H1 (cell line): ENCODE data around the gene RAB26. TPM values are rescaled to one million over a fixed set of nuclear protein-coding genes. Genes with fewer than 3 reads are reported as not detected.
A peak's percentile ranks its signal among the peaks of the same experiment; 100 is the strongest.

Experiments
- CTCF ChIA-PET: fragments of 300-600 bp; sonication (Branson Sonifier 250); formaldehyde crosslinking; loops from one replicate; lab custom pipeline; 2021; ENCODE audit not compliant: partially characterized antibody; lab: Charles Lee
- POLR2A ChIA-PET: fragments of 300-600 bp; sonication (Branson Sonifier 250); formaldehyde crosslinking; loops from one replicate; lab custom pipeline; 2021; ENCODE audit warnings: inconsistent platforms; ENCODE audit not compliant: partially characterized antibody; lab: Charles Lee
- DNase-seq, 2 experiments: peaks; one replicate each; pipeline versions ENCODE4 v3.0.0 to v3.0.0-alpha.2; 2010 to 2022; ENCODE audit warnings: low spot score in 2 of 2, low read depth in 1 of 2, mixed read lengths in 1 of 2
- FAIRE-seq: peaks from 2 replicates; lab custom pipeline; 2011; peaks lifted over from hg19 to GRCh38; lab: Jason Lieb, UNC
- H2AFZ ChIP-seq: 2 replicates; pipeline ENCODE4 v1.8.1; 2012; ENCODE audit warnings: low read length, inconsistent platforms
- H2AK5ac ChIP-seq: 2 replicates; pipeline ENCODE4 v1.6.1; 2013; ENCODE audit warnings: low read depth, low read length
- H2BK120ac ChIP-seq: replicated peaks from 2 replicates; pipeline ENCODE3; 2013; ENCODE audit warnings: low read depth, low read length, inconsistent platforms
- H2BK12ac ChIP-seq: 2 replicates; pipeline ENCODE4 v1.6.1; 2013; ENCODE audit warnings: low read depth, low read length
- H2BK15ac ChIP-seq: 2 replicates; pipeline ENCODE4 v1.6.1; 2013; ENCODE audit warnings: low read length
- H2BK20ac ChIP-seq: 2 replicates; pipeline ENCODE4 v1.6.1; 2013; ENCODE audit warnings: low read length
- H2BK5ac ChIP-seq: 2 replicates; pipeline ENCODE4 v1.6.1; 2013; ENCODE audit warnings: low read depth, low read length
- H3K14ac ChIP-seq: 2 replicates; pipeline ENCODE4 v1.6.1; 2013; ENCODE audit warnings: inconsistent platforms; ENCODE audit not compliant: insufficient read length
- H3K18ac ChIP-seq: 2 replicates; pipeline ENCODE4 v1.6.1; 2013; ENCODE audit warnings: low read length; ENCODE audit errors: extremely low read depth
- H3K23ac ChIP-seq: 2 replicates; pipeline ENCODE4 v1.6.1; 2013; ENCODE audit warnings: inconsistent platforms; ENCODE audit not compliant: insufficient read length
- H3K23me2 ChIP-seq: 2 replicates; pipeline ENCODE4 v1.6.1; 2013; ENCODE audit warnings: low read depth, low read length
- H3K27ac ChIP-seq: 2 replicates; pipeline ENCODE4 v1.6.1; 2011; ENCODE audit warnings: low read depth, low read length, inconsistent platforms
- H3K27me3 ChIP-seq, 4 experiments: replicated peaks in 1 of 4; 1 replicate in 1 of 4; 2 replicates in 3 of 4; pipeline versions ENCODE4 v1.6.1 to v1.8.1; 2011 to 2013; ENCODE audit warnings: low read length in 3 of 4, mild to moderate bottlenecking in 3 of 4, inconsistent platforms in 2 of 4, mixed read lengths in 2 of 4, moderate library complexity in 1 of 4; ENCODE audit not compliant: control insufficient read depth in 3 of 4, insufficient read depth in 3 of 4; ENCODE audit errors: extremely low read depth in 1 of 4
- H3K36me3 ChIP-seq, 4 experiments: 2 replicates each; pipeline versions ENCODE4 v1.6.1 to v1.8.1; 2011 to 2013; ENCODE audit warnings: mild to moderate bottlenecking in 4 of 4, low read length in 3 of 4, moderate library complexity in 2 of 4, control low read depth in 1 of 4, inconsistent platforms in 1 of 4; ENCODE audit not compliant: insufficient read depth in 4 of 4, control insufficient read depth in 2 of 4
- H3K4ac ChIP-seq: replicated peaks from 2 replicates; pipeline ENCODE3; 2013; ENCODE audit warnings: low read length, low read depth, mixed read lengths, inconsistent platforms; ENCODE audit not compliant: insufficient read length
- H3K4me1 ChIP-seq, 4 experiments: replicated peaks in 1 of 4; 1 replicate in 1 of 4; 2 replicates in 3 of 4; pipeline versions ENCODE4 v1.6.1 to v1.8.1; 2011 to 2013; ENCODE audit warnings: low read length in 3 of 4, inconsistent platforms in 2 of 4, mixed read lengths in 1 of 4; ENCODE audit not compliant: insufficient read depth in 4 of 4, control insufficient read depth in 3 of 4
- H3K4me2 ChIP-seq, 2 experiments: 2 replicates each; pipeline versions ENCODE4 v1.6.1 to v1.8.1; 2011 to 2013; ENCODE audit warnings: low read depth in 2 of 2, low read length in 2 of 2, control low read depth in 1 of 2, inconsistent platforms in 1 of 2, mild to moderate bottlenecking in 1 of 2; ENCODE audit not compliant: insufficient read depth in 1 of 2
- H3K4me3 ChIP-seq, 4 experiments: fragments of 200-600, 300-600 bp in 1 of 4; sonication (generic), shearing (Covaris generic), sonication (Bioruptor Twin) in 1 of 4; 2 replicates each; pipeline versions ENCODE4 v1.5.1 to v1.8.1; 2011 to 2016; ENCODE audit warnings: low read length in 4 of 4, low read depth in 3 of 4, control low read depth in 2 of 4, inconsistent platforms in 2 of 4, mild to moderate bottlenecking in 2 of 4, mixed read lengths in 1 of 4, moderate library complexity in 1 of 4; ENCODE audit not compliant: insufficient read depth in 2 of 4; ENCODE audit errors: extremely low read depth in 1 of 4
- H3K56ac ChIP-seq: replicated peaks from 2 replicates; pipeline ENCODE3; 2013; ENCODE audit warnings: low read depth, mild to moderate bottlenecking, mixed read lengths, low read length, inconsistent platforms; ENCODE audit not compliant: insufficient read length
- H3K79me1 ChIP-seq: 2 replicates; pipeline ENCODE4 v1.6.1; 2013; ENCODE audit warnings: low read depth, low read length, control low read depth
- H3K79me2 ChIP-seq, 2 experiments: 2 replicates each; pipeline versions ENCODE4 v1.6.1 to v1.8.1; 2012 to 2013; ENCODE audit warnings: low read length in 2 of 2, mild to moderate bottlenecking in 2 of 2, inconsistent platforms in 1 of 2; ENCODE audit not compliant: insufficient read depth in 2 of 2, control insufficient read depth in 1 of 2
- H3K9ac ChIP-seq, 4 experiments: replicated peaks in 1 of 4; 1 replicate in 1 of 4; 2 replicates in 3 of 4; pipeline versions ENCODE4 v1.6.1 to v1.8.1; 2011 to 2013; ENCODE audit warnings: low read depth in 3 of 4, low read length in 3 of 4, control low read depth in 2 of 4, mild to moderate bottlenecking in 2 of 4, moderate library complexity in 2 of 4, inconsistent platforms in 1 of 4; ENCODE audit errors: extremely low read depth in 1 of 4
- H3K9me3 ChIP-seq, 2 experiments: 2 replicates each; pipeline versions ENCODE4 v1.6.1 to v1.8.1; 2012 to 2013; ENCODE audit warnings: mild to moderate bottlenecking in 2 of 2, moderate library complexity in 2 of 2, control low read depth in 1 of 2, inconsistent platforms in 1 of 2, low read depth in 1 of 2, low read length in 1 of 2, mixed read lengths in 1 of 2; ENCODE audit not compliant: insufficient read depth in 2 of 2
- H4K20me1 ChIP-seq, 2 experiments: replicated peaks in 1 of 2; 2 replicates each; pipeline versions ENCODE3 to v1.8.1; 2011 to 2013; ENCODE audit warnings: inconsistent platforms in 2 of 2, low read length in 2 of 2, mild to moderate bottlenecking in 1 of 2; ENCODE audit not compliant: insufficient read depth in 2 of 2, control insufficient read depth in 1 of 2
- H4K5ac ChIP-seq: 2 replicates; pipeline ENCODE4 v1.6.1; 2013; ENCODE audit warnings: low read length, low read depth, mixed read lengths, inconsistent platforms; ENCODE audit not compliant: insufficient read length
- H4K8ac ChIP-seq: 2 replicates; pipeline ENCODE4 v1.8.0; 2013; ENCODE audit warnings: mild to moderate bottlenecking, moderate library complexity, low read length, inconsistent platforms; ENCODE audit not compliant: insufficient read depth; ENCODE audit errors: extremely low read depth
- H4K91ac ChIP-seq: replicated peaks from 2 replicates; pipeline ENCODE3; 2013; ENCODE audit warnings: low read length, mixed read lengths, inconsistent platforms; ENCODE audit not compliant: insufficient read length
- KDM1A ChIP-seq: fragments of 200-600, 300-600 bp; sonication (generic); IDR thresholded peaks from 2 replicates; pipeline ENCODE4 v1.7.1; 2016; ENCODE audit warnings: mild to moderate bottlenecking, low read length, borderline replicate concordance
- SP4 ChIP-seq: IDR thresholded peaks from 2 replicates; pipeline ENCODE4 v1.6.1; 2012; ENCODE audit warnings: low read length, inconsistent platforms
- WGBS, 2 experiments: shearing (Covaris generic) in 1 of 2; methylation state at CpG; one replicate each; pipeline versions ENCODE4 v1.1.6 to v1.1.7; 2013 to 2015; ENCODE audit warnings: low lambda C conversion rate in 2 of 2, mixed read lengths in 2 of 2, inconsistent platforms in 1 of 2, low coverage in 1 of 2, missing lambda C conversion rate in 1 of 2; ENCODE audit not compliant: insufficient replicate concordance in 2 of 2, insufficient coverage in 1 of 2, insufficient read length in 1 of 2; ENCODE audit errors: extremely low coverage in 1 of 2, missing lambda C conversion rate in 1 of 2; 5-methylcytosine and 5-hydroxymethylcytosine counted together
- polyA plus RNA-seq, 7 experiments: library from polyadenylated mRNA; depleted of rRNA in 3 of 7; stranded (reverse) in 5 of 7; unstranded in 2 of 7; fragments of >200 nt in 5 of 7; fragments of 200-250 nt in 2 of 7; gene quantifications; 1 replicate in 5 of 7; 2 replicates in 1 of 7; 4 replicates in 1 of 7; pipeline versions ENCODE4 v1.2.1 to v1.2.3, GENCODE V29; 2011 to 2013; ENCODE audit warnings: missing spikeins in 2 of 7, mixed read lengths in 2 of 7
- total RNA-seq: library from RNA; stranded (reverse); fragmentation: NEBNext Ultra II Directional; extraction: Animal tissue kit (Norgen Biotek cat#: 25700); gene quantifications from 2 replicates; pipeline ENCODE4 v1.2.1, GENCODE V29; 2021

The RAB26 gene
- total and polyA plus RNA-seq, 2 of the 8 experiments (the other 6 are each of a cell fraction or from before 2014, with no cell fraction given): 4.3 to 5.4 TPM

GRCh38 chr16:2199095-2199494, 50.7 kb downstream of the RAB26 start:
- no peak overlapping the region for H3K56ac ChIP-seq
- H3K23me2 ChIP-seq: peaks cover 8% of the 10 kb centered on the region; the same call in 1 of the 2 replicates
- no peak overlapping the region for H3K9ac ChIP-seq
- H2AFZ ChIP-seq: no peak overlapping the region
- no peak overlapping the region for H3K4ac ChIP-seq
- peaks cover 4 to 9% of the 10 kb centered on the region in 2 experiments for H4K20me1 ChIP-seq
- H2BK20ac ChIP-seq: no peak overlapping the region
- H3K4me1 ChIP-seq: peaks cover 0 to 10% (median 3%) of the 10 kb centered on the region in 4 experiments; a peak in 4 of 7 replicates
- H3K79me1 ChIP-seq: no peaks in the 10 kb centered on the region
- no peak overlapping the region for H2BK12ac ChIP-seq
- ChIA-PET CTCF (interaction anchor here (0.9 to 2.0 kb wide), 5 partner anchors 10 to 52 kb away, joined by 3 to 7 read pairs (median 5); partner anchors contain the start of genes ECI1 and PGP), POLR2A (interaction anchor here (0.6 to 6.9 kb wide), 10 partner anchors 8 to 310 kb away, joined by 3 to 63 read pairs (median 4); partner anchors contain the start of genes BRICD5, ECI1, PGP and TRAF7)
- H3K14ac ChIP-seq: no peak overlapping the region
- no peak overlapping the region for H4K5ac ChIP-seq
- peaks cover 4 to 34% (median 24%) of the 10 kb centered on the region in 4 experiments for H3K27me3 ChIP-seq
- peak overlapping the region; percentile 62; the same call in 1 of the 2 replicates for H4K8ac ChIP-seq
- WGBS, 2 experiments: 91% methylated on average over 4 of the region's 5 CpGs; no CpG with 5 or more reads in 1 of the 2 experiments
- H4K91ac ChIP-seq: no peak overlapping the region
- no peaks in the 10 kb centered on the region for H3K9me3 ChIP-seq
- no peaks in the 10 kb centered on the region for H3K79me2 ChIP-seq
- no peak overlapping the region for H2BK15ac ChIP-seq
- H3K36me3 ChIP-seq: no peaks in the 10 kb centered on the region
- no peak overlapping the region for H3K4me3 ChIP-seq
- no peak overlapping the region for H3K4me2 ChIP-seq
- no peak for DNase-seq
- TF ChIP-seq KDM1A: peak; percentile 63; the same call in 1 of the 2 replicates
- no peak for TF ChIP-seq SP4
- no peak for FAIRE-seq
- H2BK5ac ChIP-seq: no peak overlapping the region
- H3K18ac ChIP-seq: no peak overlapping the region
- H3K27ac ChIP-seq: no peak overlapping the region
- H3K23ac ChIP-seq: no peak overlapping the region
- H2AK5ac ChIP-seq: no peak overlapping the region
- H2BK120ac ChIP-seq: no peak overlapping the region
